SK-MEL-5 (cell line): ENCODE results near the gene TANK. TPM values are rescaled to one million over a fixed set of nuclear protein-coding genes. Genes with fewer than 3 reads are reported as not detected.
"Not testable (repeated sequence)": the region's sequence is repeated elsewhere in the genome, so short reads cannot be mapped to it uniquely, and the experiment has no call there.

Experiments
- DNase-seq: peaks from one replicate; pipeline ENCODE4 v3.0.0-alpha.2; 2016; ENCODE audit warnings: low read depth, low spot score
- in situ Hi-C: cut with HindIII; loops from 2 replicates; pipeline ENCODE4 v1.10.0; 2016; ENCODE audit warnings: low sequenced_read_pairs, high pct_unique_total_duplicates, low pct_unique_long_range_greater_than_20kb
- total RNA-seq: library from RNA; depleted of rRNA; stranded (reverse); fragments of >200 nt; shearing (Covaris generic); gene quantifications from 2 replicates; pipeline ENCODE4 v1.2.3, GENCODE V29; 2014; rRNA removed

Gene TANK
- total RNA-seq, 1 experiment from 2014 or later, result 29.7 TPM

GRCh38 chr2:161280906-161281323, 120.7 kb downstream of the TANK start:
- in situ Hi-C loops, result not testable (repeated sequence)
- DNase-seq, result peak; percentile 43

DNA sequence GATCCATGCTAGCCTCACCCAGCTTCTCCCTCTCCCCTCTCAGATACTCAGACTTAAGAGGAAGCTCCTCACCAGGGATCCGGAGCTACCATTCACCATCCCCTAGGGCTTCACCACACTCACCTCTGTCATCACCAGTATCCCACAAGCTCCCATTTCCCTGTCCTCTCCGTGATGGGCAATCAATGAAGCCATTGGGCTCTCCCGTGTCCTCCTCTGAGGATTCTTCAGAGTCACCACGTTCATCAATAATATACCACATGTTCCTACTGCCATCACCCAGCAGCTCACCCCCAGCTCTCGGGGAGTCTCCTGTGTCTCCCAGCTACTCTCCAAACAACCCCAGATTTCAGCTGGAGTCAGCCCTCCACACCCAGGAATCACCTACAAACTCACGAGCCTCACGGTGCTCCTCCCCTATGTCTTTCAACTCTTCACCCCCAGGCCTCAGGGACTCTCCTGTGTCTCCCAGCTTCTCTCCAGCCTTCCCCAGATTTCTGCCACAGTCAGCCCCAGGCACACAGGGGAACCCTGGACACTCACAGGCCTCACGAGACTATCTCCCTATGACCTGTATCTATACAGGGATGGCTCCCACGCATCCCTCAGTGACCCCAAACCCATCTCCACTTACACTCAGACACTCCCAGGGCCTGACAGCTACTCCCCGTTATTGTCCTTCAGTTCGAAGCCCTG, 121.5 kb downstream of the TANK start:
- DNase-seq, in situ Hi-C loops: not testable (repeated sequence)

GRCh38 chr2:161282311-161282644, 122.0 kb downstream of the TANK start:
- in situ Hi-C loops, DNase-seq: not testable (repeated sequence)

- peak; percentile 26 for DNase-seq
- in situ Hi-C loops, result no loop called here
Measured at GRCh38 chr2:161283926-161284325, 123.7 kb downstream of the TANK start.

Other genes with a start within 250 kb of the TANK start
- gene PSMD14, start 148.0 kb downstream of the TANK start, total RNA-seq, result 109 and 114 TPM in 2 replicates